Smooth muscle cell (in vitro differentiated cells): ENCODE data around the gene SMIM44. TPM values are rescaled to one million over a fixed set of nuclear protein-coding genes. Genes with fewer than 3 reads are reported as not detected.

Experiments used
- DNase-seq: peaks from one replicate; lab custom pipeline; 2025; ENCODE audit not compliant: unreplicated experiment; lab: John Stamatoyannopoulos, UW
- H2AFZ ChIP-seq: fragments of 200-600 bp; sonication (generic); 2 replicates; pipeline ENCODE4 v1.6.0; 2016; ENCODE audit warnings: antibody characterized with exemption, low read depth, mild to moderate bottlenecking
- H3F3A ChIP-seq: fragments of 200-600 bp; sonication (generic); 2 replicates; pipeline ENCODE4 v1.6.0; 2017; ENCODE audit warnings: antibody characterized with exemption, low read depth
- H3K27ac ChIP-seq: fragments of 200-600 bp; sonication (generic); 2 replicates; pipeline ENCODE4 v1.5.1; 2016; ENCODE audit warnings: low read depth, mild to moderate bottlenecking
- H3K27me3 ChIP-seq: fragments of 200-600 bp; sonication (generic); 2 replicates; pipeline ENCODE4 v1.6.1; 2016; ENCODE audit warnings: low read depth, mild to moderate bottlenecking
- H3K36me3 ChIP-seq: fragments of 200-600 bp; sonication (generic); 2 replicates; pipeline ENCODE4 v1.5.1; 2016; ENCODE audit warnings: low read depth
- H3K4me1 ChIP-seq: fragments of 200-600 bp; sonication (generic); 2 replicates; pipeline ENCODE4 v1.5.1; 2016; ENCODE audit warnings: low read depth
- H3K4me2 ChIP-seq: fragments of 200-600 bp; sonication (generic); 2 replicates; pipeline ENCODE4 v1.6.0; 2016; ENCODE audit warnings: mild to moderate bottlenecking
- H3K4me3 ChIP-seq: fragments of 200-600 bp; sonication (generic); 2 replicates; pipeline ENCODE4 v1.5.1; 2016; ENCODE audit warnings: mild to moderate bottlenecking
- H3K79me2 ChIP-seq: fragments of 200-600 bp; sonication (generic); 2 replicates; pipeline ENCODE4 v1.6.0; 2016; ENCODE audit warnings: low read depth, mild to moderate bottlenecking
- H3K9ac ChIP-seq: fragments of 200-600 bp; sonication (generic); 2 replicates; pipeline ENCODE4 v1.6.0; 2016; ENCODE audit warnings: low read depth
- H3K9me3 ChIP-seq: fragments of 200-600 bp; sonication (generic); replicated peaks from 2 replicates; pipeline ENCODE4 v1.5.1; 2016; ENCODE audit warnings: low read depth
- H4K20me1 ChIP-seq: fragments of 200-600 bp; sonication (generic); 2 replicates; pipeline ENCODE4 v1.6.0; 2016; ENCODE audit warnings: low read depth
- WGBS: methylation state at CpG from one replicate; pipeline ENCODE4 v1.1.7; 2016; ENCODE audit warnings: low lambda C conversion rate; 5-methylcytosine and 5-hydroxymethylcytosine counted together
- polyA plus RNA-seq: library from polyadenylated mRNA; unstranded; fragments of >200 nt; fragmentation: Nextera tagmentation; extraction: Ambion mirVana; gene quantifications from 2 replicates; pipeline ENCODE4 v1.2.1, GENCODE V29; 2016
- total RNA-seq: library from RNA; depleted of rRNA; stranded (reverse); fragments of >200 nt; gene quantifications from 2 replicates; pipeline ENCODE4 v1.2.3, GENCODE V29; 2014
- TF ChIP-seq, protein P1 (sequence below): fragments of 200-600 bp; sonication (generic); IDR thresholded peaks from 2 replicates; pipeline ENCODE4 v1.5.1; 2017; ENCODE audit warnings: borderline replicate concordance, mild to moderate bottlenecking, antibody characterized with exemption; ENCODE audit not compliant: insufficient read depth, poor library complexity, severe bottlenecking

Gene SMIM44
- total and polyA plus RNA-seq, 2 experiments from 2014 or later = not detected

DNA sequence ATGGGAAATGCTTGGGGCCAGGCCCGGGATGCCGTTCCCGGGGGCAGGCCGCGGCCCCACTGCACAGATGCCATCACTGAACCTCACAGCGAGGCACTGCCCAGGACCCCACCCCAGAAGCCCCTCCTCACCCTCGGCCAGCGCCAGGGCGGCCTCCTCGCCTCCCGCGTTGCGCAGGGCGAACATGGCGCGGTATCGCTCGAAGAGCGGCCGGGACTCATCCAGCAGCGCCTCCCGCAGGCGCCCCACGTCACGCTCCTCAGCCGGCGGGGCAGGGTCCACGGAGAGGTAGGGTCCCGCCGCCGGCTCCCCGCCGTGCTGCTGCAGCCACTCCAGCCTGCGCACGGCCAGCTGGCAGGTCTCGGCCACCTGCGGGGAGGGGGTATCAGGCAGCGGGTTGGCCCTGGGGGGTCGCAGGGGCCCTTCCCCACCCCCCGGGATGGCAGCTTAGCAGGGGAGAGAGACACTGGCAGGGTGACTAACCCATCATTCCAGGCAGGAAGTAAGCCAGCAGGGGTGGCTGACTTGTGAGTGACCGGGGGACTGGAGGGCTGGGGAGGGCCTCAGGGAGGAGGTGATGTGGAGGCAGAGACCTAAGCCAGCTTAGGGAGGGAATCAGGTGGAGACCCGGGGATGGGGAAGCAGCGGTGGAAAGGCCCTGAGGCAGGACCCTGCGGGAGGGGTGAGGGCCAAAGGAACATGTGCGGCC lies 9.0 kb upstream of the SMIM44 start:
- Histone ChIP-seq H3K27ac (no peak overlapping the region), H2AFZ (no peak overlapping the region), H3K27me3 (no peaks in the 10 kb centered on the region), H4K20me1 (no peaks in the 10 kb centered on the region), H3K9me3 (no peaks in the 10 kb centered on the region), H3K36me3 (no peaks in the 10 kb centered on the region), H3F3A (no peaks in the 10 kb centered on the region), H3K4me2 (no peak overlapping the region), H3K4me3 (no peak overlapping the region), H3K79me2 (peaks cover under 1% of the 10 kb centered on the region), H3K4me1 (no peaks in the 10 kb centered on the region), H3K9ac (no peak overlapping the region)
- no peak for DNase-seq
- WGBS = 94% methylated on average over 24 of the region's 45 CpGs
- TF ChIP-seq, protein P1, sequence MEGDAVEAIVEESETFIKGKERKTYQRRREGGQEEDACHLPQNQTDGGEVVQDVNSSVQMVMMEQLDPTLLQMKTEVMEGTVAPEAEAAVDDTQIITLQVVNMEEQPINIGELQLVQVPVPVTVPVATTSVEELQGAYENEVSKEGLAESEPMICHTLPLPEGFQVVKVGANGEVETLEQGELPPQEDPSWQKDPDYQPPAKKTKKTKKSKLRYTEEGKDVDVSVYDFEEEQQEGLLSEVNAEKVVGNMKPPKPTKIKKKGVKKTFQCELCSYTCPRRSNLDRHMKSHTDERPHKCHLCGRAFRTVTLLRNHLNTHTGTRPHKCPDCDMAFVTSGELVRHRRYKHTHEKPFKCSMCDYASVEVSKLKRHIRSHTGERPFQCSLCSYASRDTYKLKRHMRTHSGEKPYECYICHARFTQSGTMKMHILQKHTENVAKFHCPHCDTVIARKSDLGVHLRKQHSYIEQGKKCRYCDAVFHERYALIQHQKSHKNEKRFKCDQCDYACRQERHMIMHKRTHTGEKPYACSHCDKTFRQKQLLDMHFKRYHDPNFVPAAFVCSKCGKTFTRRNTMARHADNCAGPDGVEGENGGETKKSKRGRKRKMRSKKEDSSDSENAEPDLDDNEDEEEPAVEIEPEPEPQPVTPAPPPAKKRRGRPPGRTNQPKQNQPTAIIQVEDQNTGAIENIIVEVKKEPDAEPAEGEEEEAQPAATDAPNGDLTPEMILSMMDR = no peak

DNA sequence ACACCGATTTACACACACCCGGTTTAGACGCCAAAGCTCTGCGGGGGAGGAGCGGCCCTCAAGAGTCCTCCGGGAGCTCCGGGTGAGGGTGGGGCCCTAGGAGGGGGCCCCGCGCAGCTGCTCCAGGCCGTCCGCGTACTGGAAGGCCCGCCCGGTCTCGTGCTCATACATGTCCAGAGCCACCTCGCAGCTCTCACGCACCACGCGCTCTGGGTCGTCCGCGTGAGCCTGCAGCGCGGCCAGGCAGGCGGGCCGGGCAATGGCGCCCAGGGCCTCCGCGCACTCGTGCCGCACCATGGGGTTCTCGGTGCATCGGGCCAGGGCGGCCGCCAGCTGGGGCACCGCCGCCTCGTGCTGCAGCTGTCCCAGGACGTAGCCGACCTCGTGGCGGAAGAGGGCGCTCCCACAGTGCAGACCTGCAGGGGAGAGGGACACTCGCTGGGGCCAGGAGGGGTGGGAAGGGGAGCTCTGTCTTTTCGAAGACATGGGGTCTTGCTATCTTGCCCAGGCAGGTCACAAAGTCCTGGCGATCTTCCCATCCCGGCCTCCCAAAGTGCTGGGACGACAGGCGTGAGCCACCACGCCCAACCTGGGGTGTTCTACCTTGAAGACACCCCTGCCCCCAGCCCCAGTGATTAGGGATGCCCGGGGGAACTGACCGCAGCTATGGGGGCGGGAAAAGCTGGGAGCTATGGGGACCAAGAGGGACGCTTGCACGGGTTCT lies 8.3 kb upstream of the SMIM44 start:
- TF ChIP-seq, protein P1 = no peak
- Histone ChIP-seq H3K27ac (no peak overlapping the region), H3K9ac (no peak overlapping the region), H3K36me3 (no peaks in the 10 kb centered on the region), H3K79me2 (no peaks in the 10 kb centered on the region), H4K20me1 (no peaks in the 10 kb centered on the region), H3K4me1 (no peaks in the 10 kb centered on the region), H3F3A (no peaks in the 10 kb centered on the region), H2AFZ (no peak overlapping the region), H3K4me2 (no peak overlapping the region), H3K4me3 (no peak overlapping the region), H3K27me3 (no peaks in the 10 kb centered on the region), H3K9me3 (no peaks in the 10 kb centered on the region)
- DNase-seq = no peak
- WGBS = 97% methylated on average over 50 of the region's 55 CpGs

DNA sequence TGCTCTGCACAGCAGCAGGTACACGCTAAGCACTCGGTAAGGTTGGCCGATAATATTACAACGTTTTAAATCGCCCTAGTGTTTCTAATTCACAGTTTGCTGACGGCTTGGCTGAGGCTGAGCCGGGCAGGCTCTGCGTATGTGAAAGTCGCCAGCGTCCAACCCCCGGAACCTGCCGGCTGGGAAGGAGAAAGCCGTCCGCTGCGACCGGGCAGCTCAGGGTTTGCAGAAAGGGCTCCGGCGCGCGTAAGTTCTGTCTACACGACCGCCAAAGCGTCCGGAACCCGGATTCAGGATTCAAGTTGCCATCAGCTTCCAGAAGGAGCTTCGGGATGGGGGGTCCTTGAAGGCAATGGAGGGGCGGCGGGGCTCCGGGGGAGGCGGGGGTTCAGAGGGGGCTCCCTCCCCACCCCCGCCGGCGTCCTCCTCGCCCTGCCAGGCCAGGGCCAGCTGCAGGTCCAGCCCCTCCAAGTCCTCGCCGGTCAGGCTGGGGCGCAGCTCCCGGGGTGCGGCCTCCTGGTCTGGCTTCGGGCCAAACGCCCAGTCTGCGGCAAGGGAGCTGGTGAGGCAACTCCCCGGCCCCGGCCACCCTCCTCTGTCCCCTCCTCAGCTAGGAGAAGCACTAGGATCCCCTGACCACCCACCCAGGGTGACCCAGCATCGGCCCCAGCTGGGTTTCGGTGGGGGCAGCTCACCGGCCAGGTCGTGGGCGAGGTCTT lies 575 bp downstream of the SMIM44 start:
- Histone ChIP-seq H3K4me2 (no peak overlapping the region), H3K4me3 (no peak overlapping the region), H4K20me1 (no peaks in the 10 kb centered on the region), H3K79me2 (no peaks in the 10 kb centered on the region), H3K9me3 (no peaks in the 10 kb centered on the region), H3K27ac (no peak overlapping the region), H3K4me1 (no peaks in the 10 kb centered on the region), H2AFZ (no peak overlapping the region), H3F3A (no peaks in the 10 kb centered on the region), H3K27me3 (no peaks in the 10 kb centered on the region), H3K9ac (no peak overlapping the region), H3K36me3 (no peaks in the 10 kb centered on the region)
- WGBS = 93% methylated on average over 31 of the region's 49 CpGs
- TF ChIP-seq, protein P1 = no peak
- DNase-seq = no peak
